Gastrocnemius medialis (tissue), 4 donors: Measurements from ENCODE around the gene ARPIN.

Experiments used
- POLR2A ChIP-seq, 2 donors: fragments of 450-650 bp; IDR thresholded peaks; one replicate each; pipeline ENCODE4 v1.6.1; 2017; ENCODE audit warnings: antibody characterized with exemption in 2 of 2, mild to moderate bottlenecking in 2 of 2, moderate library complexity in 2 of 2
- TF ChIP-seq, protein P1 (sequence below), 5 experiments: fragments of 450-650 bp in 3 of 5; fragments of 200-600 bp in 2 of 5; sonication (generic) in 2 of 5; IDR thresholded peaks in 4 of 5; conservative IDR thresholded peaks in 1 of 5; 1 replicate in 4 of 5; 2 replicates in 1 of 5; pipeline ENCODE4 v1.5.1; 2016 to 2019; ENCODE audit warnings: antibody characterized with exemption in 5 of 5, mild to moderate bottlenecking in 3 of 5, moderate library complexity in 3 of 5

DNA sequence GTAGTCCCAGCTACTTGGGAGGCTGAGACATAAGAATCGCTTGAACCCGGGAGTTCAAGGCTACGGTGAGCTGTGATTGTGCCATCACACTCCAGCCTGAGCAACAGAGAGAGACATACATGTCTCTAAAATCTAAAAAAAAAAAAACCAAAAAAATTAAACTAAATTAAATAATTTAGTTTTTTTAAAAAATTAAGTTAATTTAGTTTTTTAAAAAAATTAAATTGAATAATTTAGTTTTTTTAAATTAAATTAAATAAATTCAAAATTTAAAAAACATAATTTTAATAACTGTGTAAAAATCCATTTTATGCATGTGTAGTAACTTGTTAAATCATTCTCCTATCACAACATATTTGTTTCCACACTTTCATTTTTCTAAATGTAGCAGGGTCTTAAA, 20.1 kb upstream of the ARPIN start:
- TF ChIP-seq, protein P1, sequence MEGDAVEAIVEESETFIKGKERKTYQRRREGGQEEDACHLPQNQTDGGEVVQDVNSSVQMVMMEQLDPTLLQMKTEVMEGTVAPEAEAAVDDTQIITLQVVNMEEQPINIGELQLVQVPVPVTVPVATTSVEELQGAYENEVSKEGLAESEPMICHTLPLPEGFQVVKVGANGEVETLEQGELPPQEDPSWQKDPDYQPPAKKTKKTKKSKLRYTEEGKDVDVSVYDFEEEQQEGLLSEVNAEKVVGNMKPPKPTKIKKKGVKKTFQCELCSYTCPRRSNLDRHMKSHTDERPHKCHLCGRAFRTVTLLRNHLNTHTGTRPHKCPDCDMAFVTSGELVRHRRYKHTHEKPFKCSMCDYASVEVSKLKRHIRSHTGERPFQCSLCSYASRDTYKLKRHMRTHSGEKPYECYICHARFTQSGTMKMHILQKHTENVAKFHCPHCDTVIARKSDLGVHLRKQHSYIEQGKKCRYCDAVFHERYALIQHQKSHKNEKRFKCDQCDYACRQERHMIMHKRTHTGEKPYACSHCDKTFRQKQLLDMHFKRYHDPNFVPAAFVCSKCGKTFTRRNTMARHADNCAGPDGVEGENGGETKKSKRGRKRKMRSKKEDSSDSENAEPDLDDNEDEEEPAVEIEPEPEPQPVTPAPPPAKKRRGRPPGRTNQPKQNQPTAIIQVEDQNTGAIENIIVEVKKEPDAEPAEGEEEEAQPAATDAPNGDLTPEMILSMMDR (IDR thresholded peaks at IDR 0.05 in 4 of 5, conservative IDR thresholded peaks at IDR 0.05 in 1 of 5): no peak
- no peak for TF ChIP-seq POLR2A (IDR thresholded peaks at IDR 0.05)
